Endodermal cell (in vitro differentiated cells): ENCODE data around the gene PSAPL1. TPM values are rescaled to one million over a fixed set of nuclear protein-coding genes. Genes with fewer than 3 reads are reported as not detected.
A peak's percentile ranks its signal among the peaks of the same experiment; 100 is the strongest.

Experiments used
- DNase-seq: peaks from one replicate; pipeline ENCODE4 v3.0.0-alpha.2; 2017
- H3K27ac ChIP-seq: 2 replicates; pipeline ENCODE4 v1.5.1; 2013; ENCODE audit warnings: mild to moderate bottlenecking, low read depth, low read length, moderate library complexity
- H3K27me3 ChIP-seq: 2 replicates; pipeline ENCODE4 v1.6.1; 2013; ENCODE audit warnings: mild to moderate bottlenecking, low read length, moderate library complexity; ENCODE audit not compliant: insufficient read depth, control insufficient read depth, poor library complexity, severe bottlenecking
- H3K36me3 ChIP-seq: 2 replicates; pipeline ENCODE4 v1.7.0; 2013; ENCODE audit warnings: mild to moderate bottlenecking, low read length, moderate library complexity; ENCODE audit not compliant: control insufficient read depth, insufficient read depth
- H3K4me1 ChIP-seq: one replicate; pipeline ENCODE4 v1.7.0; 2013; ENCODE audit warnings: low read length; ENCODE audit not compliant: control insufficient read depth, insufficient read depth
- H3K4me3 ChIP-seq: 2 replicates; pipeline ENCODE4 v1.5.1; 2013; ENCODE audit warnings: mild to moderate bottlenecking, low read length, moderate library complexity
- H3K9ac ChIP-seq: 2 replicates; pipeline ENCODE4 v1.6.1; 2013; ENCODE audit warnings: mild to moderate bottlenecking, low read length, moderate library complexity; ENCODE audit not compliant: poor library complexity, severe bottlenecking; ENCODE audit errors: extremely low read depth
- H3K9me3 ChIP-seq: 2 replicates; pipeline ENCODE4 v1.6.1; 2013; ENCODE audit warnings: mild to moderate bottlenecking, low read length, moderate library complexity; ENCODE audit not compliant: control insufficient read depth
- H3K27ac Mint-ChIP-seq: 2 replicates; pipeline ENCODE4 v1.8.0; 2020; ENCODE audit warnings: mixed read lengths
- H3K27me3 Mint-ChIP-seq: 2 replicates; pipeline ENCODE4 v1.8.0; 2021; ENCODE audit warnings: mild to moderate bottlenecking, mixed read lengths; ENCODE audit not compliant: insufficient read depth
- H3K36me3 Mint-ChIP-seq: 2 replicates; pipeline ENCODE4 v1.8.0; 2020; ENCODE audit warnings: low read depth, mixed read lengths
- H3K4me1 Mint-ChIP-seq: 2 replicates; pipeline ENCODE4 v1.8.0; 2020; ENCODE audit warnings: mixed read lengths
- H3K4me3 Mint-ChIP-seq: 2 replicates; pipeline ENCODE4 v1.8.0; 2020; ENCODE audit warnings: mild to moderate bottlenecking, moderate library complexity, mixed read lengths
- H3K9me3 Mint-ChIP-seq: 2 replicates; pipeline ENCODE4 v1.8.0; 2020; ENCODE audit warnings: mild to moderate bottlenecking, mixed read lengths
- CTCF ChIP-seq: fragments of 200-600 bp; sonication (generic); conservative IDR thresholded peaks from 2 replicates; pipeline ENCODE4 v1.5.0; 2021; ENCODE audit warnings: antibody characterized with exemption, mild to moderate bottlenecking
- WGBS, 2 experiments: methylation state at CpG; one replicate each; pipeline versions ENCODE4 v1.1.5 to v1.1.7; 2013; ENCODE audit warnings: missing lambda C conversion rate in 2 of 2, mixed read lengths in 1 of 2; ENCODE audit not compliant: insufficient coverage in 1 of 2, insufficient read length in 1 of 2; 5-methylcytosine and 5-hydroxymethylcytosine counted together
- total RNA-seq, 2 donors: library from RNA; stranded (reverse); fragmentation: NEBNext Ultra II Directional in 1 of 2; extraction: Animal tissue kit (Norgen Biotek cat#: 25700) in 1 of 2; gene quantifications; 2 replicates in 1 of 2; 3 replicates in 1 of 2; pipeline ENCODE4 v1.2.1, GENCODE V29; 2021

PSAPL1 gene
- total RNA-seq, 2 donors from 2014 or later = 0.13 to 0.24 TPM

- H3K9me3 ChIP-seq = no peaks in the 10 kb centered on the region
- H3K27me3 ChIP-seq = no peaks in the 10 kb centered on the region
- no peaks in the 10 kb centered on the region for H3K36me3 Mint-ChIP-seq
- no peaks in the 10 kb centered on the region for H3K36me3 ChIP-seq
- H3K9me3 Mint-ChIP-seq = no peaks in the 10 kb centered on the region
- H3K4me1 ChIP-seq = no peaks in the 10 kb centered on the region
- peak; percentile 27 for DNase-seq
- no peak overlapping the region for H3K4me3 Mint-ChIP-seq
- no peak overlapping the region for H3K4me3 ChIP-seq
- no peak for TF ChIP-seq CTCF
- peaks cover 46% of the 10 kb centered on the region for H3K27me3 Mint-ChIP-seq
- no peak overlapping the region for H3K9ac ChIP-seq
- 80 to 83% methylated on average over 12 to 16 of the region's 16 CpGs for WGBS, 2 experiments
- H3K27ac ChIP-seq = no peak overlapping the region
- no peak overlapping the region for H3K27ac Mint-ChIP-seq
- H3K4me1 Mint-ChIP-seq = peaks cover 12% of the 10 kb centered on the region
Measured at GRCh38 chr4:7399440-7400234, 35.1 kb downstream of the PSAPL1 start.

- Histone ChIP-seq H3K9me3 (no peaks in the 10 kb centered on the region), H3K27ac (no peak overlapping the region), H3K27me3 (no peaks in the 10 kb centered on the region), H3K4me1 (no peaks in the 10 kb centered on the region), H3K4me3 (no peak overlapping the region), H3K9ac (no peak overlapping the region), H3K36me3 (no peaks in the 10 kb centered on the region)
- Mint-ChIP-seq H3K4me3 (no peak overlapping the region), H3K27me3 (peaks cover 41% of the 10 kb centered on the region), H3K36me3 (no peaks in the 10 kb centered on the region), H3K27ac (no peak overlapping the region), H3K4me1 (peaks cover 12% of the 10 kb centered on the region), H3K9me3 (no peaks in the 10 kb centered on the region)
- DNase-seq = peak; percentile 34
- 83% methylated on average over 2 to 8 of the region's 8 CpGs for WGBS, 2 experiments
- TF ChIP-seq CTCF = no peak
Measured at GRCh38 chr4:7398788-7399439, 35.8 kb downstream of the PSAPL1 start.

- Mint-ChIP-seq H3K4me3 (no peak overlapping the region), H3K9me3 (no peaks in the 10 kb centered on the region), H3K36me3 (no peaks in the 10 kb centered on the region), H3K4me1 (peaks cover 12% of the 10 kb centered on the region), H3K27me3 (peaks cover 42% of the 10 kb centered on the region), H3K27ac (no peak overlapping the region)
- no peaks in the 10 kb centered on the region for H3K9me3 ChIP-seq
- TF ChIP-seq CTCF = no peak
- peak; percentile 39 for DNase-seq
- no peaks in the 10 kb centered on the region for H3K36me3 ChIP-seq
- H3K4me3 ChIP-seq = no peak overlapping the region
- H3K9ac ChIP-seq = no peak overlapping the region
- no peaks in the 10 kb centered on the region for H3K4me1 ChIP-seq
- 60 to 87% methylated on average over 5 to 6 of the region's 6 CpGs for WGBS, 2 experiments
- H3K27me3 ChIP-seq = no peaks in the 10 kb centered on the region
- no peak overlapping the region for H3K27ac ChIP-seq
Measured at GRCh38 chr4:7398104-7398423, 36.7 kb downstream of the PSAPL1 start.
